GM12878 (cell line): ENCODE measurements around the gene RAI14. TPM values are rescaled to one million over a fixed set of nuclear protein-coding genes. Genes with fewer than 3 reads are reported as not detected.

ENCODE experiments used
- ATAC-seq: fragments of 200-7000 bp; cut with Tn5 transposase; 3 replicates; pipeline ENCODE4 v1.9.1; 2020; ENCODE audit warnings: mild to moderate bottlenecking, moderate library complexity
- BruUV-seq: library from RNA; stranded (reverse); fragments of 400-500 nt; replicated peaks from 2 replicates; lab custom pipeline; 2021; lab: Mats Ljungman, UMichigan
- CTCF ChIA-PET: fragments of 300-600 bp; sonication (Branson Sonifier 250); formaldehyde crosslinking; extraction: SDS; loops from one replicate; lab custom pipeline; 2021; ENCODE audit warnings: inconsistent platforms; lab: Yijun Ruan, JAX
- POLR2A ChIA-PET: fragments of 350-600 bp; formaldehyde crosslinking; extraction: SDS; loops from one replicate; lab custom pipeline; 2021; ENCODE audit warnings: inconsistent platforms; lab: Charles Lee
- RAD21 ChIA-PET: fragments of 300-600 bp; sonication (Branson Sonifier 250); formaldehyde crosslinking; loops from one replicate; lab custom pipeline; 2023; ENCODE audit warnings: antibody characterized with exemption; ENCODE audit not compliant: unreplicated experiment; lab: Charles Lee
- SMC1A ChIA-PET: fragments of 300-600 bp; sonication (Branson Sonifier 250); formaldehyde crosslinking; loops from one replicate; lab custom pipeline; 2023; ENCODE audit not compliant: unreplicated experiment, uncharacterized antibody; lab: Charles Lee
- DNase-seq: peaks from one replicate; pipeline ENCODE4 v3.0.0-alpha.2; 2011; ENCODE audit warnings: low read depth, low spot score
- FAIRE-seq: peaks from 3 replicates; lab custom pipeline; 2011; peaks lifted over from hg19 to GRCh38; lab: Jason Lieb, UNC
- H2AFZ ChIP-seq: 2 replicates; pipeline ENCODE4 v1.6.0; 2011; ENCODE audit warnings: low read depth, low read length, control low read depth; ENCODE audit not compliant: control insufficient read depth
- H3K27ac ChIP-seq: 2 replicates; pipeline ENCODE4 v1.5.1; 2011; ENCODE audit warnings: control low read depth; ENCODE audit not compliant: control insufficient read depth, insufficient read depth
- H3K27me3 ChIP-seq, 2 experiments: replicated peaks in 1 of 2; 2 replicates each; pipeline versions ENCODE4 v1.6.0 to v1.6.1; 2011; ENCODE audit warnings: low read length in 1 of 2; ENCODE audit not compliant: control insufficient read depth in 2 of 2, insufficient read depth in 2 of 2
- H3K36me3 ChIP-seq, 2 experiments: 2 replicates each; pipeline ENCODE4 v1.5.1; 2011; ENCODE audit warnings: low read length in 1 of 2; ENCODE audit not compliant: control insufficient read depth in 2 of 2, insufficient read depth in 2 of 2
- H3K4me1 ChIP-seq: 2 replicates; pipeline ENCODE4 v1.6.1; 2011; ENCODE audit warnings: mild to moderate bottlenecking, low read length, moderate library complexity, mixed read lengths; ENCODE audit not compliant: control insufficient read depth, insufficient read depth
- H3K4me2 ChIP-seq: 2 replicates; pipeline ENCODE4 v1.6.0; 2011; ENCODE audit warnings: control low read depth; ENCODE audit not compliant: control insufficient read depth, insufficient read depth
- H3K4me3 ChIP-seq: fragments of 200-600 bp; sonication (generic); 2 replicates; pipeline ENCODE4 v1.5.1; 2016
- H3K79me2 ChIP-seq: 2 replicates; pipeline ENCODE4 v1.6.0; 2011; ENCODE audit warnings: low read length; ENCODE audit not compliant: control insufficient read depth, insufficient read depth
- H3K9ac ChIP-seq: 2 replicates; pipeline ENCODE4 v1.8.0; 2011; ENCODE audit warnings: low read length, control low read depth, mixed read lengths; ENCODE audit not compliant: control insufficient read depth, insufficient read depth
- H3K9me3 ChIP-seq: replicated peaks from 3 replicates; pipeline ENCODE4 v1.5.1; 2011; ENCODE audit warnings: mild to moderate bottlenecking, low read length; ENCODE audit not compliant: control insufficient read depth, insufficient read depth
- H4K20me1 ChIP-seq: 2 replicates; pipeline ENCODE4 v1.6.0; 2011; ENCODE audit not compliant: control insufficient read depth, insufficient read depth
- CBX5 ChIP-seq: sonication (generic); IDR thresholded peaks from 2 replicates; pipeline ENCODE4 v1.6.1; 2016; ENCODE audit warnings: low read depth, moderate library complexity, mild to moderate bottlenecking, inconsistent platforms
- CEBPB ChIP-seq, 2 experiments: fragments of 150-350 bp in 1 of 2; IDR thresholded peaks; 2 replicates each; pipeline ENCODE4 v1.6.1; 2012 to 2014; ENCODE audit warnings: low read depth in 2 of 2, low read length in 2 of 2, borderline replicate concordance in 1 of 2, inconsistent platforms in 1 of 2
- HDAC2 ChIP-seq: fragments of 200-600 bp; sonication (generic); IDR thresholded peaks from 2 replicates; pipeline ENCODE4 v1.6.1; 2017
- MYB ChIP-seq: fragments of 150-350 bp; IDR thresholded peaks from 2 replicates; pipeline ENCODE4 v1.6.1; 2014; ENCODE audit warnings: mild to moderate bottlenecking, low read depth, low read length, borderline replicate concordance
- NFIC ChIP-seq: IDR thresholded peaks from 2 replicates; pipeline ENCODE4 v1.6.1; 2012; ENCODE audit warnings: low read depth, mild to moderate bottlenecking, inconsistent platforms, low read length, moderate library complexity
- NRF1 ChIP-seq: conservative IDR thresholded peaks from 2 replicates; pipeline ENCODE4 v1.6.1; 2011; ENCODE audit warnings: mild to moderate bottlenecking, low read depth, low read length, improper control_type of control experiment
- RAD21 ChIP-seq: IDR thresholded peaks from 2 replicates; pipeline ENCODE4 v1.6.1; 2011; ENCODE audit warnings: mild to moderate bottlenecking, low read depth, low read length, moderate library complexity; ENCODE audit not compliant: insufficient read depth
- SP1 ChIP-seq: IDR thresholded peaks from one replicate; pipeline ENCODE4 v1.6.1; 2011; ENCODE audit warnings: low read depth, low read length
- ZNF622 ChIP-seq: fragments of 450-650 bp; IDR thresholded peaks from 2 replicates; pipeline ENCODE4 v1.6.1; 2017; ENCODE audit warnings: mild to moderate bottlenecking, inconsistent platforms
- WGBS: methylation state at CpG from one replicate; pipeline ENCODE4 v1.1.6; 2016; ENCODE audit warnings: low lambda C conversion rate; ENCODE audit not compliant: insufficient replicate concordance, insufficient coverage; ENCODE audit errors: missing lambda C conversion rate; 5-methylcytosine and 5-hydroxymethylcytosine counted together
- in situ Hi-C: fragments of 300-500 bp; cut with MboI; formaldehyde crosslinking; loops from 9 replicates; pipeline ENCODE4 v1.14.3; 2018; ENCODE audit warnings: mixed read lengths
- intact Hi-C: fragments of 100-400 bp; cut with micrococcal nuclease; formaldehyde crosslinking; loops from one replicate; pipeline ENCODE4 v1.14.2; 2022; ENCODE audit not compliant: unreplicated experiment
- polyA plus RNA-seq, 11 experiments: library from polyadenylated mRNA; depleted of rRNA in 4 of 11; unstranded in 6 of 11; stranded (reverse) in 5 of 11; fragments of >200 nt; fragmentation: Nextera tagmentation in 4 of 11; fragmentation: Illumina TruSeq in 1 of 11; extraction: Ambion mirVana in 4 of 11; extraction: Trizol in 1 of 11; gene quantifications; 1 replicate in 1 of 11; 2 replicates in 10 of 11; pipeline versions ENCODE4 v1.2.1 to v1.2.3, GENCODE V29; 2011 to 2016; ENCODE audit warnings: inconsistent platforms in 2 of 11, missing spikeins in 2 of 11, low read depth in 1 of 11
- total RNA-seq, 4 experiments: library from RNA; depleted of rRNA in 3 of 4; stranded (reverse); fragments of >200 nt in 3 of 4; fragmentation: Illumina TruSeq in 1 of 4; extraction: Trizol in 1 of 4; gene quantifications; 2 replicates each; pipeline versions ENCODE4 v1.2.1 to v1.2.3, GENCODE V29; 2013 to 2021
- TF ChIP-seq, protein P1 (sequence below): fragments of 450-650 bp; IDR thresholded peaks from 2 replicates; pipeline ENCODE4 v1.6.1; 2017; ENCODE audit warnings: low read depth, mild to moderate bottlenecking, moderate library complexity
- TF ChIP-seq, protein P2 (sequence below): fragments of 450-650 bp; formaldehyde crosslinking; IDR thresholded peaks from 2 replicates; pipeline ENCODE4 v1.4.0; 2020; ENCODE audit warnings: mild to moderate bottlenecking, moderate library complexity
- TF ChIP-seq, protein P3 (sequence below): IDR thresholded peaks from 2 replicates; pipeline ENCODE4 v1.6.1; 2011; ENCODE audit warnings: low read depth, mild to moderate bottlenecking, low read length, moderate library complexity, borderline replicate concordance; ENCODE audit errors: extremely low read depth

The RAI14 gene
- total and polyA plus RNA-seq, 10 of the 15 experiments (the other 5 are each of a cell fraction or from before 2014, with no cell fraction given): 0.18 to 4.6 (median 1.9) TPM

DNA sequence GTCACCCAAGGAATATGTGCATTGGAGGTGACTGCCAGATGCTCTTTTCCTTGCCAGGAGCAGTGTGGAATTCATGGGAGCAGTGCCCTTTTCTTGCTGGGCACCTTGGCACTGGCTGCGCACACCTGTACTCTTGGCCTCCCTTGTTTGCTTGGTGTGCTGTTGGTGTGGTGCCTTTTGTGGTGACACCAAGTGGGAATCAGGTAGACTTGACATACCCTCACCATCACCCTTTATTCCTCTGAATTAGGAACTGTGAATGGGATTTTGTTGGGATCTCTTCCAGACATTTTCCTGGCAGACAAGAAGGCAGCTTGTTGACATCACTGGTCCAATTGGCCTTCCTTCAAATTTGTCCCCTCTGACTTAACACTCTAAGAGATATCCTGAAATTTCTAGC lies 82.3 kb downstream of the RAI14 start:
- no peak for FAIRE-seq
- TF ChIP-seq HDAC2 (no peak), CBX5 (no peak), NFIC (no peak), MYB (no peak), NRF1 (no peak), CEBPB (IDR thresholded peaks at IDR 0.05; ENCODE audit: borderline replicate concordance in 1 of 2, low read depth in 2 of 2, low read length in 2 of 2) (no peak), RAD21 (no peak), ZNF622 (no peak), SP1 (no peak)
- TF ChIP-seq, protein P1, sequence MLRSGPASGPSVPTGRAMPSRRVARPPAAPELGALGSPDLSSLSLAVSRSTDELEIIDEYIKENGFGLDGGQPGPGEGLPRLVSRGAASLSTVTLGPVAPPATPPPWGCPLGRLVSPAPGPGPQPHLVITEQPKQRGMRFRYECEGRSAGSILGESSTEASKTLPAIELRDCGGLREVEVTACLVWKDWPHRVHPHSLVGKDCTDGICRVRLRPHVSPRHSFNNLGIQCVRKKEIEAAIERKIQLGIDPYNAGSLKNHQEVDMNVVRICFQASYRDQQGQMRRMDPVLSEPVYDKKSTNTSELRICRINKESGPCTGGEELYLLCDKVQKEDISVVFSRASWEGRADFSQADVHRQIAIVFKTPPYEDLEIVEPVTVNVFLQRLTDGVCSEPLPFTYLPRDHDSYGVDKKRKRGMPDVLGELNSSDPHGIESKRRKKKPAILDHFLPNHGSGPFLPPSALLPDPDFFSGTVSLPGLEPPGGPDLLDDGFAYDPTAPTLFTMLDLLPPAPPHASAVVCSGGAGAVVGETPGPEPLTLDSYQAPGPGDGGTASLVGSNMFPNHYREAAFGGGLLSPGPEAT: no peak
- TF ChIP-seq, protein P2, sequence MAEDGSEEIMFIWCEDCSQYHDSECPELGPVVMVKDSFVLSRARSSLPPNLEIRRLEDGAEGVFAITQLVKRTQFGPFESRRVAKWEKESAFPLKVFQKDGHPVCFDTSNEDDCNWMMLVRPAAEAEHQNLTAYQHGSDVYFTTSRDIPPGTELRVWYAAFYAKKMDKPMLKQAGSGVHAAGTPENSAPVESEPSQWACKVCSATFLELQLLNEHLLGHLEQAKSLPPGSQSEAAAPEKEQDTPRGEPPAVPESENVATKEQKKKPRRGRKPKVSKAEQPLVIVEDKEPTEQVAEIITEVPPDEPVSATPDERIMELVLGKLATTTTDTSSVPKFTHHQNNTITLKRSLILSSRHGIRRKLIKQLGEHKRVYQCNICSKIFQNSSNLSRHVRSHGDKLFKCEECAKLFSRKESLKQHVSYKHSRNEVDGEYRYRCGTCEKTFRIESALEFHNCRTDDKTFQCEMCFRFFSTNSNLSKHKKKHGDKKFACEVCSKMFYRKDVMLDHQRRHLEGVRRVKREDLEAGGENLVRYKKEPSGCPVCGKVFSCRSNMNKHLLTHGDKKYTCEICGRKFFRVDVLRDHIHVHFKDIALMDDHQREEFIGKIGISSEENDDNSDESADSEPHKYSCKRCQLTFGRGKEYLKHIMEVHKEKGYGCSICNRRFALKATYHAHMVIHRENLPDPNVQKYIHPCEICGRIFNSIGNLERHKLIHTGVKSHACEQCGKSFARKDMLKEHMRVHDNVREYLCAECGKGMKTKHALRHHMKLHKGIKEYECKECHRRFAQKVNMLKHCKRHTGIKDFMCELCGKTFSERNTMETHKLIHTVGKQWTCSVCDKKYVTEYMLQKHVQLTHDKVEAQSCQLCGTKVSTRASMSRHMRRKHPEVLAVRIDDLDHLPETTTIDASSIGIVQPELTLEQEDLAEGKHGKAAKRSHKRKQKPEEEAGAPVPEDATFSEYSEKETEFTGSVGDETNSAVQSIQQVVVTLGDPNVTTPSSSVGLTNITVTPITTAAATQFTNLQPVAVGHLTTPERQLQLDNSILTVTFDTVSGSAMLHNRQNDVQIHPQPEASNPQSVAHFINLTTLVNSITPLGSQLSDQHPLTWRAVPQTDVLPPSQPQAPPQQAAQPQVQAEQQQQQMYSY: no peak
- TF ChIP-seq, protein P3, sequence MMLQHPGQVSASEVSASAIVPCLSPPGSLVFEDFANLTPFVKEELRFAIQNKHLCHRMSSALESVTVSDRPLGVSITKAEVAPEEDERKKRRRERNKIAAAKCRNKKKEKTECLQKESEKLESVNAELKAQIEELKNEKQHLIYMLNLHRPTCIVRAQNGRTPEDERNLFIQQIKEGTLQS: no peak
- 100% methylated on average over 1 of the region's 1 CpG for WGBS
- Histone ChIP-seq H3K27ac (no peak overlapping the region), H2AFZ (no peak overlapping the region), H3K4me3 (no peak overlapping the region), H3K9me3 (no peaks in the 10 kb centered on the region), H3K27me3 (no peaks in the 10 kb centered on the region; a peak in 1 of 4 replicates), H4K20me1 (no peaks in the 10 kb centered on the region), H3K79me2 (no peaks in the 10 kb centered on the region), H3K36me3 (no peaks in the 10 kb centered on the region), H3K9ac (no peak overlapping the region), H3K4me1 (no peaks in the 10 kb centered on the region), H3K4me2 (no peak overlapping the region)
- ChIA-PET RAD21 (no interaction called here), SMC1A (interaction anchor here (0.9 kb wide), 1 partner anchor 120 kb away, joined by 4 read pairs; no protein-coding TSS in a partner anchor), POLR2A (no interaction called here), CTCF (no interaction called here)
- no peak for DNase-seq
- no peak for ATAC-seq
- BruUV-seq: no TSS peak
- in situ Hi-C loops (no loop called here), intact Hi-C loops (no loop called here)
